GM10248 (cell line): ENCODE data around the gene DDX42.
A peak's percentile ranks its signal among the peaks of the same experiment; 100 is the strongest.

Experiments used
- CTCF ChIA-PET: fragments of 300-600 bp; sonication (Branson Sonifier 250); formaldehyde crosslinking; extraction: SDS; loops from one replicate; lab custom pipeline; 2021; ENCODE audit warnings: antibody characterized with exemption; lab: Yijun Ruan, JAX
- POLR2A ChIA-PET: fragments of 350-650 bp; sonication (Branson Sonifier 250); formaldehyde crosslinking; extraction: SDS; loops from one replicate; lab custom pipeline; 2020; ENCODE audit warnings: antibody characterized with exemption; lab: Yijun Ruan, JAX
- DNase-seq: peaks from one replicate; pipeline ENCODE4 v3.0.0; 2012; ENCODE audit errors: extremely low spot score
- CTCF ChIP-seq: IDR thresholded peaks from 2 replicates; pipeline ENCODE4 v1.5.1; 2012; ENCODE audit warnings: mild to moderate bottlenecking, low read depth; ENCODE audit errors: extremely low read depth, missing control alignments, control extremely low read depth

Gene DDX42

GRCh38 chr17:63751806-63752205 is 22.2 kb upstream of the DDX42 start:
- CTCF ChIA-PET, result interaction anchor here (1.7 kb wide), 1 partner anchor 17 kb away, joined by 4 read pairs; no protein-coding TSS in a partner anchor
- peak; percentile 21 for DNase-seq
- POLR2A ChIA-PET, result no interaction called here
- no peak for TF ChIP-seq CTCF

- ChIA-PET POLR2A (no interaction called here), CTCF (no interaction called here)
- DNase-seq, result no peak
- TF ChIP-seq CTCF, result no peak
Observed at GRCh38 chr17:63752707-63753106, 21.3 kb upstream of the DDX42 start.

- CTCF ChIA-PET, result no interaction called here
- POLR2A ChIA-PET, result no interaction called here
- DNase-seq, result no peak
- TF ChIP-seq CTCF, result no peak
Observed at GRCh38 chr17:63753215-63753614, 20.8 kb upstream of the DDX42 start.

GRCh38 chr17:63754046-63754445 is 19.9 kb upstream of the DDX42 start:
- TF ChIP-seq CTCF, result no peak
- DNase-seq, result no peak
- CTCF ChIA-PET, result no interaction called here
- POLR2A ChIA-PET, result no interaction called here

GRCh38 chr17:63758428-63758827 is 15.5 kb upstream of the DDX42 start:
- ChIA-PET CTCF (no interaction called here), POLR2A (no interaction called here)
- DNase-seq, result no peak
- TF ChIP-seq CTCF, result no peak

GRCh38 chr17:63760771-63761539 is 13.0 kb upstream of the DDX42 start:
- CTCF ChIA-PET, result interaction anchor here (1.3 to 1.5 kb wide), 2 partner anchors 15 to 16 kb away, joined by 3 read pairs; no protein-coding TSS in a partner anchor
- TF ChIP-seq CTCF, result no peak
- no peak for DNase-seq
- POLR2A ChIA-PET, result interaction anchor here (0.6 kb wide), 1 partner anchor 18 kb away, joined by 9 read pairs; no protein-coding TSS in a partner anchor
